HEK293 (cell line): ENCODE data around the gene KCNAB1.

Experiments
- ATF2 ChIP-seq: fragments of 450-650 bp; formaldehyde crosslinking; IDR thresholded peaks from 2 replicates; pipeline ENCODE4 v1.5.1; 2016; ENCODE audit warnings: missing biosample characterization, missing genetic modification characterization, low read depth
- YY1 ChIP-seq: fragments of 450-650 bp; formaldehyde crosslinking; IDR thresholded peaks from 2 replicates; pipeline ENCODE4 v1.5.1; 2018; ENCODE audit warnings: missing biosample characterization, missing genetic modification characterization
- ZNF768 ChIP-seq: fragments of 450-650 bp; formaldehyde crosslinking; IDR thresholded peaks from 2 replicates; pipeline ENCODE4 v1.5.1; 2018; ENCODE audit warnings: missing biosample characterization, mild to moderate bottlenecking, missing genetic modification characterization
- TF ChIP-seq, protein P1 (sequence below): fragments of 450-650 bp; formaldehyde crosslinking; IDR thresholded peaks from 2 replicates; pipeline ENCODE4 v1.5.1; 2016; ENCODE audit warnings: missing biosample characterization, missing genetic modification characterization
- TF ChIP-seq, protein P2 (sequence below): fragments of 450-650 bp; formaldehyde crosslinking; IDR thresholded peaks from 2 replicates; pipeline ENCODE4 v1.5.1; 2016; ENCODE audit warnings: missing biosample characterization, missing genetic modification characterization

- TF ChIP-seq, protein P1, sequence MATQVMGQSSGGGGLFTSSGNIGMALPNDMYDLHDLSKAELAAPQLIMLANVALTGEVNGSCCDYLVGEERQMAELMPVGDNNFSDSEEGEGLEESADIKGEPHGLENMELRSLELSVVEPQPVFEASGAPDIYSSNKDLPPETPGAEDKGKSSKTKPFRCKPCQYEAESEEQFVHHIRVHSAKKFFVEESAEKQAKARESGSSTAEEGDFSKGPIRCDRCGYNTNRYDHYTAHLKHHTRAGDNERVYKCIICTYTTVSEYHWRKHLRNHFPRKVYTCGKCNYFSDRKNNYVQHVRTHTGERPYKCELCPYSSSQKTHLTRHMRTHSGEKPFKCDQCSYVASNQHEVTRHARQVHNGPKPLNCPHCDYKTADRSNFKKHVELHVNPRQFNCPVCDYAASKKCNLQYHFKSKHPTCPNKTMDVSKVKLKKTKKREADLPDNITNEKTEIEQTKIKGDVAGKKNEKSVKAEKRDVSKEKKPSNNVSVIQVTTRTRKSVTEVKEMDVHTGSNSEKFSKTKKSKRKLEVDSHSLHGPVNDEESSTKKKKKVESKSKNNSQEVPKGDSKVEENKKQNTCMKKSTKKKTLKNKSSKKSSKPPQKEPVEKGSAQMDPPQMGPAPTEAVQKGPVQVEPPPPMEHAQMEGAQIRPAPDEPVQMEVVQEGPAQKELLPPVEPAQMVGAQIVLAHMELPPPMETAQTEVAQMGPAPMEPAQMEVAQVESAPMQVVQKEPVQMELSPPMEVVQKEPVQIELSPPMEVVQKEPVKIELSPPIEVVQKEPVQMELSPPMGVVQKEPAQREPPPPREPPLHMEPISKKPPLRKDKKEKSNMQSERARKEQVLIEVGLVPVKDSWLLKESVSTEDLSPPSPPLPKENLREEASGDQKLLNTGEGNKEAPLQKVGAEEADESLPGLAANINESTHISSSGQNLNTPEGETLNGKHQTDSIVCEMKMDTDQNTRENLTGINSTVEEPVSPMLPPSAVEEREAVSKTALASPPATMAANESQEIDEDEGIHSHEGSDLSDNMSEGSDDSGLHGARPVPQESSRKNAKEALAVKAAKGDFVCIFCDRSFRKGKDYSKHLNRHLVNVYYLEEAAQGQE (tag by site-specific recombination) = no peak
- TF ChIP-seq ZNF768 (tag by site-specific recombination) (no peak), ATF2 (tag by site-specific recombination) (no peak), YY1 (tag by site-specific recombination) (no peak)
- TF ChIP-seq, protein P2, sequence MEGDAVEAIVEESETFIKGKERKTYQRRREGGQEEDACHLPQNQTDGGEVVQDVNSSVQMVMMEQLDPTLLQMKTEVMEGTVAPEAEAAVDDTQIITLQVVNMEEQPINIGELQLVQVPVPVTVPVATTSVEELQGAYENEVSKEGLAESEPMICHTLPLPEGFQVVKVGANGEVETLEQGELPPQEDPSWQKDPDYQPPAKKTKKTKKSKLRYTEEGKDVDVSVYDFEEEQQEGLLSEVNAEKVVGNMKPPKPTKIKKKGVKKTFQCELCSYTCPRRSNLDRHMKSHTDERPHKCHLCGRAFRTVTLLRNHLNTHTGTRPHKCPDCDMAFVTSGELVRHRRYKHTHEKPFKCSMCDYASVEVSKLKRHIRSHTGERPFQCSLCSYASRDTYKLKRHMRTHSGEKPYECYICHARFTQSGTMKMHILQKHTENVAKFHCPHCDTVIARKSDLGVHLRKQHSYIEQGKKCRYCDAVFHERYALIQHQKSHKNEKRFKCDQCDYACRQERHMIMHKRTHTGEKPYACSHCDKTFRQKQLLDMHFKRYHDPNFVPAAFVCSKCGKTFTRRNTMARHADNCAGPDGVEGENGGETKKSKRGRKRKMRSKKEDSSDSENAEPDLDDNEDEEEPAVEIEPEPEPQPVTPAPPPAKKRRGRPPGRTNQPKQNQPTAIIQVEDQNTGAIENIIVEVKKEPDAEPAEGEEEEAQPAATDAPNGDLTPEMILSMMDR = no peak
These were observed 49.3 kb upstream of the KCNAB1 start for GRCh38 chr3:156071031-156071430.
